HepG2 (cell line): Measurements from ENCODE around the gene RASIP1. TPM values are rescaled to one million over a fixed set of nuclear protein-coding genes. Genes with fewer than 3 reads are reported as not detected.

ENCODE experiments used
- CHD4 ChIP-seq: fragments of 200-600 bp; sonication (generic); IDR thresholded peaks from 2 replicates; pipeline ENCODE4 v1.7.0; 2017; ENCODE audit warnings: mild to moderate bottlenecking, low read length, borderline replicate concordance
- HMGXB4 ChIP-seq, 2 experiments: sonication (generic) in 1 of 2; formaldehyde crosslinking in 1 of 2; IDR thresholded peaks; 2 replicates each; pipeline versions ENCODE4 v1.4.0 to v1.6.1; 2018 to 2020; ENCODE audit warnings: missing genetic modification reagents in 2 of 2, borderline replicate concordance in 1 of 2, low read depth in 1 of 2, mild to moderate bottlenecking in 1 of 2, missing biosample characterization in 1 of 2
- HNF1A ChIP-seq, 2 experiments: sonication (generic) in 1 of 2; formaldehyde crosslinking in 1 of 2; IDR thresholded peaks; 2 replicates each; pipeline versions ENCODE4 v1.4.0 to v1.6.1; 2016 to 2020; ENCODE audit warnings: borderline replicate concordance in 1 of 2, low read depth in 1 of 2, mild to moderate bottlenecking in 1 of 2, missing genetic modification reagents in 1 of 2
- HNF4G ChIP-seq, 2 experiments: sonication (generic) in 1 of 2; formaldehyde crosslinking in 1 of 2; IDR thresholded peaks; 2 replicates each; pipeline versions ENCODE4 v1.4.0 to v1.6.1; 2011 to 2020; ENCODE audit warnings: borderline replicate concordance in 2 of 2, low read depth in 2 of 2, mild to moderate bottlenecking in 2 of 2, low read length in 1 of 2, missing genetic modification reagents in 1 of 2, moderate library complexity in 1 of 2
- HOMEZ ChIP-seq: IDR thresholded peaks from 2 replicates; pipeline ENCODE4 v1.6.1; 2016; ENCODE audit warnings: low read depth
- NR3C1 ChIP-seq: sonication (generic); formaldehyde crosslinking; IDR thresholded peaks from 2 replicates; pipeline ENCODE4 v1.4.0; 2020; ENCODE audit warnings: missing genetic modification reagents
- PHF21A ChIP-seq: sonication (generic); formaldehyde crosslinking; IDR thresholded peaks from 2 replicates; pipeline ENCODE4 v1.5.0; 2020; ENCODE audit warnings: mild to moderate bottlenecking, missing genetic modification reagents
- PRPF4 ChIP-seq: fragments of 200-400 bp; formaldehyde crosslinking; IDR thresholded peaks from 2 replicates; pipeline ENCODE4 v1.6.1; 2016; ENCODE audit warnings: low read length, low read depth; ENCODE audit not compliant: poor library complexity, severe bottlenecking
- YEATS4 ChIP-seq: sonication (generic); formaldehyde crosslinking; IDR thresholded peaks from 2 replicates; pipeline ENCODE4 v1.4.0; 2020; ENCODE audit warnings: missing genetic modification reagents, borderline replicate concordance
- ZBTB26 ChIP-seq: IDR thresholded peaks from 2 replicates; pipeline ENCODE4 v1.6.1; 2016; ENCODE audit warnings: missing compliant biosample characterization, missing genetic modification reagents, borderline replicate concordance
- ZNF253 ChIP-seq: sonication (generic); formaldehyde crosslinking; IDR thresholded peaks from 2 replicates; pipeline ENCODE4 v1.8.0; 2022; ENCODE audit warnings: mild to moderate bottlenecking, missing genetic modification reagents, borderline replicate concordance
- ZNF484 ChIP-seq: sonication (generic); formaldehyde crosslinking; IDR thresholded peaks from 2 replicates; pipeline ENCODE4 v1.5.1; 2020; ENCODE audit warnings: mild to moderate bottlenecking, low read depth, missing genetic modification reagents, borderline replicate concordance
- ZNF510 ChIP-seq: sonication (generic); formaldehyde crosslinking; IDR thresholded peaks from 2 replicates; pipeline ENCODE4 v1.4.0; 2020; ENCODE audit warnings: low read depth, mild to moderate bottlenecking, missing genetic modification reagents
- ZNF644 ChIP-seq: IDR thresholded peaks from 2 replicates; pipeline ENCODE4 v1.6.1; 2016; ENCODE audit warnings: low read depth
- ZXDC ChIP-seq: sonication (generic); formaldehyde crosslinking; IDR thresholded peaks from 2 replicates; pipeline ENCODE4 v1.5.0; 2020; ENCODE audit warnings: mild to moderate bottlenecking, missing genetic modification reagents
- polyA plus RNA-seq, 8 experiments: library from polyadenylated mRNA; depleted of rRNA in 3 of 8; stranded (reverse) in 7 of 8; unstranded in 1 of 8; fragments of >200 nt; fragmentation: Illumina TruSeq in 4 of 8; extraction: Trizol in 4 of 8; gene quantifications; 2 replicates each; pipeline versions ENCODE4 v1.2.1 to v1.2.3, GENCODE V29; 2011 to 2016; ENCODE audit warnings: low read depth in 4 of 8, missing spikeins in 1 of 8, mixed read lengths in 1 of 8; ENCODE audit not compliant: insufficient read depth in 1 of 8
- total RNA-seq, 5 experiments: library from RNA; depleted of rRNA; stranded (reverse); fragments of >200 nt; fragmentation: Illumina TruSeq; extraction: Trizol; gene quantifications; 2 replicates each; pipeline ENCODE4 v1.2.3, GENCODE V29; 2016; ENCODE audit warnings: low read depth in 1 of 5

RASIP1 gene
- total and polyA plus RNA-seq, 2 of the 13 experiments (the other 11 are each of a cell fraction or from before 2014, with no cell fraction given) = 0.44 to 0.58 TPM

- TF ChIP-seq HNF1A (IDR thresholded peaks at IDR 0.05; ENCODE audit: low read depth) (no peak), HNF1A (CRISPR knock-in tag; IDR thresholded peaks at IDR 0.05; ENCODE audit: borderline replicate concordance) (no peak), ZBTB26 (CRISPR knock-in tag) (no peak), HMGXB4 (CRISPR knock-in tag; IDR thresholded peaks at IDR 0.05; ENCODE audit: borderline replicate concordance in 1 of 2, low read depth in 1 of 2) (no peak), ZXDC (CRISPR knock-in tag) (no peak), ZNF253 (CRISPR knock-in tag) (no peak), HOMEZ (CRISPR knock-in tag) (no peak), YEATS4 (CRISPR knock-in tag) (no peak), CHD4 (no peak), PHF21A (no peak), NR3C1 (CRISPR knock-in tag) (no peak), PRPF4 (no peak), ZNF644 (CRISPR knock-in tag) (no peak), HNF4G (IDR thresholded peaks at IDR 0.05; ENCODE audit: borderline replicate concordance, low read depth, low read length) (0 out of 2 replicates have a peak, but pooled peaks have one; percentile 19), HNF4G (CRISPR knock-in tag; IDR thresholded peaks at IDR 0.05; ENCODE audit: borderline replicate concordance, low read depth) (no peak), ZNF484 (CRISPR knock-in tag) (no peak), ZNF510 (CRISPR knock-in tag) (no peak)
Observed at GRCh38 chr19:48695743-48696352, 44.6 kb downstream of the RASIP1 start, which contains the start of gene FUT2 (continued).
